Astrocyte (in vitro differentiated cells and primary cell): ENCODE data around the gene GNAQ.
A peak's percentile ranks its signal among the peaks of the same experiment; 100 is the strongest.

Experiments
- CTCF ChIP-seq: IDR thresholded peaks from 2 replicates; pipeline ENCODE4 v1.5.1; 2011; ENCODE audit warnings: low read depth, mild to moderate bottlenecking, inconsistent platforms, low read length, moderate library complexity; ENCODE audit not compliant: insufficient read depth
- EZH2 ChIP-seq: IDR thresholded peaks from 2 replicates; pipeline ENCODE4 v1.6.1; 2012; ENCODE audit warnings: mild to moderate bottlenecking, low read length, inconsistent platforms; ENCODE audit not compliant: insufficient read depth

GRCh38 chr9:78021697-78022096, 9.9 kb downstream of the GNAQ start:
- TF ChIP-seq CTCF (peak; percentile 13), EZH2 (no peak)
